Gastroesophageal sphincter (tissue), 3 donors: ENCODE results near the gene CAMK1D.

ENCODE experiments used
- CTCF ChIP-seq, 4 experiments: fragments of 200-600 bp in 2 of 4; fragments of 450-650 bp in 2 of 4; sonication (generic) in 1 of 4; IDR thresholded peaks; one replicate each; pipeline ENCODE4 v1.5.1; 2017 to 2019; ENCODE audit warnings: antibody characterized with exemption in 4 of 4, mild to moderate bottlenecking in 2 of 4, moderate library complexity in 2 of 4
- POLR2AphosphoS5 ChIP-seq: sonication (generic); formaldehyde crosslinking; IDR thresholded peaks from one replicate; pipeline ENCODE4 v1.6.1; 2017; ENCODE audit warnings: antibody characterized with exemption

GRCh38 chr10:12504628-12505027, 155.3 kb downstream of the CAMK1D start:
- TF ChIP-seq CTCF (IDR thresholded peaks at IDR 0.05) (no peak), POLR2AphosphoS5 (no peak)
